Erythroblast (primary cell): Measurements from ENCODE around the gene USP48.

ENCODE experiments used
- GATA1 ChIP-seq: IDR thresholded peaks from 2 replicates; pipeline ENCODE4 v1.6.1; 2011; ENCODE audit warnings: low read depth, mild to moderate bottlenecking, control low read depth, low read length, moderate library complexity
- POLR2A ChIP-seq: IDR thresholded peaks from 2 replicates; pipeline ENCODE4 v1.6.1; 2011; ENCODE audit warnings: mild to moderate bottlenecking, low read length

- TF ChIP-seq POLR2A (no peak), GATA1 (no peak)
Observed at GRCh38 chr1:21705303-21705980, 77.5 kb downstream of the USP48 start.
